B cell (primary cell): ENCODE measurements around the gene EIF3K. TPM values are rescaled to one million over a fixed set of nuclear protein-coding genes. Genes with fewer than 3 reads are reported as not detected.
"Not testable (repeated sequence)": the region's sequence is repeated elsewhere in the genome, so short reads cannot be mapped to it uniquely, and the experiment has no call there.

Experiments used
- ATAC-seq: fragments of 200-7000 bp; cut with Tn5 transposase; one replicate; pipeline ENCODE4 v1.10.0; 2021; ENCODE audit warnings: low read depth, mild to moderate bottlenecking, moderate number of reproducible peaks, moderate library complexity
- CTCF ChIA-PET: fragments of 350-600 bp; sonication (Branson Sonifier 250); formaldehyde crosslinking; loops from one replicate; lab custom pipeline; 2021; ENCODE audit warnings: antibody characterized with exemption, inconsistent platforms; lab: Charles Lee
- POLR2A ChIA-PET: fragments of 350-600 bp; sonication (Branson Sonifier 250); formaldehyde crosslinking; loops from one replicate; lab custom pipeline; 2021; ENCODE audit warnings: antibody characterized with exemption; lab: Charles Lee
- DNase-seq: peaks from one replicate; pipeline ENCODE4 v3.0.0; 2013
- H2AFZ ChIP-seq: 2 replicates; pipeline ENCODE4 v1.6.1; 2012; ENCODE audit warnings: mild to moderate bottlenecking, low read depth, low read length; ENCODE audit not compliant: insufficient read depth, poor library complexity, severe bottlenecking
- H3K27ac ChIP-seq, 2 donors: 1 replicate in 1 of 2; 2 replicates in 1 of 2; pipeline ENCODE4 v1.5.1; 2012 to 2013; ENCODE audit warnings: low read length in 2 of 2, mild to moderate bottlenecking in 2 of 2, moderate library complexity in 1 of 2
- H3K27me3 ChIP-seq, 4 experiments: fragments of 200-600 bp in 1 of 4; sonication (generic) in 1 of 4; replicated peaks in 1 of 4; 1 replicate in 2 of 4; 2 replicates in 2 of 4; pipeline versions ENCODE4 v1.6.1 to v1.7.0; 2013 to 2016; ENCODE audit warnings: low read length in 3 of 4, mild to moderate bottlenecking in 2 of 4, mixed read lengths in 1 of 4, moderate library complexity in 1 of 4; ENCODE audit not compliant: insufficient read depth in 4 of 4, control insufficient read depth in 3 of 4; ENCODE audit errors: control extremely low read depth in 1 of 4
- H3K36me3 ChIP-seq, 2 experiments: replicated peaks in 1 of 2; 1 replicate in 1 of 2; 2 replicates in 1 of 2; pipeline versions ENCODE4 v1.6.1 to v1.7.1; 2013; ENCODE audit warnings: low read length in 1 of 2; ENCODE audit not compliant: insufficient read depth in 2 of 2, control insufficient read depth in 1 of 2; ENCODE audit errors: control extremely low read depth in 1 of 2, extremely low read depth in 1 of 2
- H3K4me1 ChIP-seq, 2 donors: fragments of 200-600 bp in 1 of 2; sonication (generic) in 1 of 2; 1 replicate in 1 of 2; 2 replicates in 1 of 2; pipeline versions ENCODE4 v1.5.1 to v1.6.1; 2013 to 2017; ENCODE audit warnings: low read length in 2 of 2; ENCODE audit not compliant: control insufficient read depth in 2 of 2, insufficient read depth in 2 of 2
- H3K4me2 ChIP-seq: replicated peaks from 2 replicates; pipeline ENCODE3; 2012; ENCODE audit warnings: mild to moderate bottlenecking, low read depth, low read length; ENCODE audit not compliant: poor library complexity, severe bottlenecking
- H3K4me3 ChIP-seq, 5 experiments: fragments of 200-600 bp in 1 of 5; sonication (generic) in 1 of 5; 1 replicate in 3 of 5; 2 replicates in 2 of 5; pipeline versions ENCODE4 v1.5.1 to v1.7.0; 2011 to 2016; ENCODE audit warnings: low read length in 4 of 5, mild to moderate bottlenecking in 4 of 5, low read depth in 2 of 5, control low read depth in 1 of 5, moderate library complexity in 1 of 5; ENCODE audit not compliant: insufficient read depth in 1 of 5; ENCODE audit errors: control extremely low read depth in 1 of 5, extremely low read depth in 1 of 5
- H3K79me2 ChIP-seq: fragments of 200-600 bp; sonication (generic); one replicate; pipeline ENCODE4 v1.6.0; 2016; ENCODE audit warnings: low read length; ENCODE audit not compliant: control insufficient read depth, insufficient read depth
- H3K9ac ChIP-seq: fragments of 200-600 bp; sonication (generic); 2 replicates; pipeline ENCODE4 v1.6.1; 2017; ENCODE audit warnings: mild to moderate bottlenecking, low read length, moderate library complexity
- H3K9me3 ChIP-seq, 3 donors: one replicate each; pipeline versions ENCODE4 v1.6.1 to v1.7.1; 2013; ENCODE audit warnings: low read length in 2 of 3; ENCODE audit not compliant: control insufficient read depth in 2 of 3, insufficient read depth in 1 of 3; ENCODE audit errors: control extremely low read depth in 1 of 3
- H4K20me1 ChIP-seq: 2 replicates; pipeline ENCODE4 v1.6.0; 2012; ENCODE audit warnings: mild to moderate bottlenecking, low read length; ENCODE audit not compliant: insufficient read depth, control insufficient read depth, poor library complexity, severe bottlenecking
- H3K27ac Mint-ChIP-seq: one replicate; pipeline ENCODE4 v1.8.0; 2021; ENCODE audit warnings: mixed read lengths
- H3K27me3 Mint-ChIP-seq: one replicate; pipeline ENCODE4 v1.8.0; 2021; ENCODE audit warnings: mixed read lengths
- H3K4me1 Mint-ChIP-seq: one replicate; pipeline ENCODE4 v1.8.0; 2021; ENCODE audit warnings: mixed read lengths
- H3K4me3 Mint-ChIP-seq: one replicate; pipeline ENCODE4 v1.8.0; 2021; ENCODE audit warnings: mixed read lengths
- H3K9me3 Mint-ChIP-seq: one replicate; pipeline ENCODE4 v1.8.0; 2022; ENCODE audit warnings: mixed read lengths; ENCODE audit not compliant: insufficient read depth
- CTCF ChIP-seq: fragments of 200-600 bp; IDR thresholded peaks from one replicate; pipeline ENCODE4 v1.8.0; 2022; ENCODE audit warnings: antibody characterized with exemption, mild to moderate bottlenecking
- EZH2 ChIP-seq: IDR thresholded peaks from 2 replicates; pipeline ENCODE4 v1.6.1; 2012; ENCODE audit warnings: borderline replicate concordance, low read depth, mild to moderate bottlenecking, moderate library complexity, low read length; ENCODE audit not compliant: insufficient read depth, poor library complexity, severe bottlenecking
- WGBS: methylation state at CpG from one replicate; pipeline ENCODE4 v1.1.5; 2013; ENCODE audit warnings: missing lambda C conversion rate; ENCODE audit not compliant: insufficient coverage; 5-methylcytosine and 5-hydroxymethylcytosine counted together
- intact Hi-C: fragments of 100-400 bp; cut with micrococcal nuclease; formaldehyde crosslinking; loops from one replicate; pipeline ENCODE4 v1.10.0; 2022
- polyA plus RNA-seq: library from polyadenylated mRNA; depleted of rRNA; stranded (reverse); fragments of >200 nt; gene quantifications from 2 replicates; pipeline ENCODE4 v1.2.3, GENCODE V29; 2012
- total RNA-seq, 2 donors: library from RNA; stranded (reverse); fragments of 120-200 nt in 1 of 2; gene quantifications; 1 replicate in 1 of 2; 2 replicates in 1 of 2; pipeline versions ENCODE4 v1.2.3 to v1.2.4, GENCODE V29; 2013 to 2022

EIF3K gene
- total and polyA plus RNA-seq, 2 donors (not counting 1 experiment from before 2014, with no cell fraction given), result 284 to 773 TPM

- H3K4me3 Mint-ChIP-seq, result no peak overlapping the region
- POLR2A ChIA-PET, result no interaction called here
- no peak overlapping the region for H3K27ac Mint-ChIP-seq
- H3K4me2 ChIP-seq, result no peak overlapping the region
- H2AFZ ChIP-seq, result no peak overlapping the region
- H3K4me3 ChIP-seq, result no peak overlapping the region
- no peaks in the 10 kb centered on the region for H3K79me2 ChIP-seq
- no peaks in the 10 kb centered on the region for H3K27me3 Mint-ChIP-seq
- H4K20me1 ChIP-seq, result no peaks in the 10 kb centered on the region
- H3K9ac ChIP-seq, result no peak overlapping the region
- CTCF ChIA-PET, result no interaction called here
- 93% methylated on average over 7 of the region's 11 CpGs for WGBS
- ATAC-seq (no peak), DNase-seq (no peak)
- peaks cover 6% of the 10 kb centered on the region for H3K4me1 Mint-ChIP-seq
- no peaks in the 10 kb centered on the region for H3K9me3 Mint-ChIP-seq
- H3K9me3 ChIP-seq, result no peaks in the 10 kb centered on the region
- peaks cover 0 to 2% of the 10 kb centered on the region in 2 donors for H3K4me1 ChIP-seq
- intact Hi-C loops, result no loop called here
- no peaks in the 10 kb centered on the region for H3K36me3 ChIP-seq
- H3K27me3 ChIP-seq, result no peaks in the 10 kb centered on the region
- TF ChIP-seq EZH2 (no peak), CTCF (no peak)
- H3K27ac ChIP-seq, result no peak overlapping the region
Observed at GRCh38 chr19:38577826-38578225, 41.2 kb upstream of the EIF3K start.

- POLR2A ChIA-PET, result interaction anchor here (0.7 kb wide), 1 partner anchor 155 kb away, joined by 3 read pairs; no protein-coding TSS in a partner anchor
- H3K4me3 ChIP-seq, H3K27ac Mint-ChIP-seq, H3K27me3 ChIP-seq, H3K27me3 Mint-ChIP-seq, H3K9ac ChIP-seq, H3K9me3 ChIP-seq, H2AFZ ChIP-seq, H3K4me3 Mint-ChIP-seq, DNase-seq, CTCF ChIA-PET, H3K27ac ChIP-seq, H4K20me1 ChIP-seq, H3K36me3 ChIP-seq, H3K79me2 ChIP-seq, intact Hi-C loops, H3K9me3 Mint-ChIP-seq, ATAC-seq, H3K4me2 ChIP-seq: not testable (repeated sequence)
- H3K4me1 Mint-ChIP-seq, result peaks cover 12% of the 10 kb centered on the region
- peaks cover 6 to 16% of the 10 kb centered on the region in 2 donors for H3K4me1 ChIP-seq
- 82% methylated on average over 3 of the region's 6 CpGs for WGBS
Observed at GRCh38 chr19:38579304-38579703, 39.7 kb upstream of the EIF3K start.
